Trophoblast cell (in vitro differentiated cells and primary cell): Measurements from ENCODE around the gene COPZ2.

ENCODE experiments used
- DNase-seq, 2 donors: peaks; one replicate each; pipeline ENCODE4 v3.0.0-alpha.2; 2016
- H2AFZ ChIP-seq: 2 replicates; pipeline ENCODE4 v1.6.1; 2013; ENCODE audit warnings: low read length, moderate library complexity, mild to moderate bottlenecking; ENCODE audit not compliant: insufficient read depth, poor library complexity
- H2AK5ac ChIP-seq: 2 replicates; pipeline ENCODE4 v1.6.1; 2013; ENCODE audit warnings: mild to moderate bottlenecking, low read length
- H2BK120ac ChIP-seq: 2 replicates; pipeline ENCODE4 v1.6.1; 2013; ENCODE audit warnings: low read length, mild to moderate bottlenecking, moderate library complexity; ENCODE audit not compliant: insufficient read depth, poor library complexity
- H2BK12ac ChIP-seq: 2 replicates; pipeline ENCODE4 v1.6.1; 2013; ENCODE audit warnings: mild to moderate bottlenecking, low read length, moderate library complexity
- H2BK5ac ChIP-seq: 2 replicates; pipeline ENCODE4 v1.6.1; 2013; ENCODE audit warnings: low read length, low read depth, moderate library complexity, mild to moderate bottlenecking; ENCODE audit not compliant: poor library complexity
- H3K14ac ChIP-seq: 2 replicates; pipeline ENCODE4 v1.6.1; 2013; ENCODE audit warnings: mild to moderate bottlenecking, low read length
- H3K18ac ChIP-seq: 2 replicates; pipeline ENCODE4 v1.6.1; 2013; ENCODE audit warnings: mild to moderate bottlenecking, low read length
- H3K23ac ChIP-seq: 2 replicates; pipeline ENCODE4 v1.6.1; 2013; ENCODE audit warnings: low read length
- H3K27ac ChIP-seq: 2 replicates; pipeline ENCODE4 v1.5.1; 2013; ENCODE audit warnings: low read depth, mild to moderate bottlenecking, inconsistent platforms, low read length, moderate library complexity
- H3K27me3 ChIP-seq: 2 replicates; pipeline ENCODE4 v1.6.1; 2013; ENCODE audit warnings: inconsistent platforms, mild to moderate bottlenecking, low read length, moderate library complexity; ENCODE audit not compliant: insufficient read depth
- H3K36me3 ChIP-seq, 2 experiments: 1 replicate in 1 of 2; 2 replicates in 1 of 2; pipeline ENCODE4 v1.6.1; 2013; ENCODE audit warnings: low read length in 2 of 2, mild to moderate bottlenecking in 2 of 2, moderate library complexity in 1 of 2; ENCODE audit not compliant: insufficient read depth in 2 of 2, control insufficient read depth in 1 of 2
- H3K4ac ChIP-seq: 2 replicates; pipeline ENCODE4 v1.6.1; 2013; ENCODE audit warnings: low read depth, mild to moderate bottlenecking, low read length, moderate library complexity
- H3K4me1 ChIP-seq, 2 experiments: 1 replicate in 1 of 2; 2 replicates in 1 of 2; pipeline ENCODE4 v1.6.1; 2013; ENCODE audit warnings: low read length in 2 of 2, mild to moderate bottlenecking in 2 of 2, moderate library complexity in 1 of 2; ENCODE audit not compliant: insufficient read depth in 2 of 2, control insufficient read depth in 1 of 2
- H3K4me2 ChIP-seq: 2 replicates; pipeline ENCODE4 v1.6.1; 2013; ENCODE audit warnings: inconsistent platforms, mild to moderate bottlenecking, low read length, moderate library complexity
- H3K4me3 ChIP-seq: 2 replicates; pipeline ENCODE4 v1.5.1; 2013; ENCODE audit warnings: mild to moderate bottlenecking, low read depth, low read length, inconsistent platforms
- H3K79me1 ChIP-seq: one replicate; pipeline ENCODE4 v1.6.1; 2013; ENCODE audit warnings: low read length
- H3K79me2 ChIP-seq: 2 replicates; pipeline ENCODE4 v1.6.1; 2013; ENCODE audit warnings: low read length, mild to moderate bottlenecking; ENCODE audit not compliant: control insufficient read depth, insufficient read depth, poor library complexity
- H3K9ac ChIP-seq: 2 replicates; pipeline ENCODE4 v1.6.1; 2013; ENCODE audit warnings: mild to moderate bottlenecking, low read length
- H3K9me3 ChIP-seq: 2 replicates; pipeline ENCODE4 v1.6.1; 2013; ENCODE audit warnings: low read depth, mild to moderate bottlenecking, control low read depth, inconsistent platforms, low read length; ENCODE audit not compliant: insufficient read depth
- H4K12ac ChIP-seq: 2 replicates; pipeline ENCODE4 v1.6.1; 2013; ENCODE audit warnings: low read depth, mild to moderate bottlenecking, low read length, moderate library complexity
- H4K8ac ChIP-seq: 2 replicates; pipeline ENCODE4 v1.6.1; 2013; ENCODE audit warnings: low read depth, mild to moderate bottlenecking, low read length, moderate library complexity
- H4K91ac ChIP-seq: one replicate; pipeline ENCODE4 v1.6.1; 2013; ENCODE audit warnings: low read depth, mild to moderate bottlenecking, low read length, moderate library complexity
- WGBS: extraction: QIAGEN DNeasy Blood & Tissue Kit; methylation state at CpG from one replicate; pipeline ENCODE4 v1.1.7; 2013; ENCODE audit warnings: missing lambda C conversion rate; ENCODE audit not compliant: insufficient read length, insufficient coverage; ENCODE audit errors: extremely low coverage; 5-methylcytosine and 5-hydroxymethylcytosine counted together

Gene COPZ2

DNA sequence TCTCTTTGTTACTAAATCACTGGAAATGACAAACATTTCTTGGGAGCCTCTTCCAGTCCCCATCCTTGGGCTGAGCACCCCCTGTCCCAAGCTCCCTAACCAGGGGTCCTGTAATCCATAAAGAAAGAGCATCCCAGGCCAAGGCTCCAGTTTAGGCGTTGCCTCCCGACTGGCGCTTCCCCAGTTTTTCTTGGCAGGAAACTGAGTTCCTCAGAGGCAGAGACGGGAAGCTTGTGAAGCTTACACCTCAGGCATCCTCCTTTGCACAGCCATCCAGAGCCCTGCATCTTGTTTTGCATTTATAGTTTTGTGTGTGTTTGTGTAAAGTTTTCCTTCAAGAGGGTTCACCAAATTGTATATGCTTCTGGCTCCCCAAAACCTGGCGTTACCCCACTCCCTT is 7.1 kb downstream of the COPZ2 start:
- Histone ChIP-seq H3K18ac (no peak overlapping the region), H2AFZ (no peak overlapping the region), H2AK5ac (no peak overlapping the region), H3K36me3 (no peaks in the 10 kb centered on the region), H2BK120ac (no peak overlapping the region), H2BK12ac (no peak overlapping the region), H3K4me1 (peaks cover 7 to 11% of the 10 kb centered on the region in 2 experiments), H2BK5ac (no peak overlapping the region), H3K9me3 (no peaks in the 10 kb centered on the region), H3K23ac (no peak overlapping the region), H3K79me1 (no peaks in the 10 kb centered on the region), H3K14ac (no peak overlapping the region), H4K91ac (no peak overlapping the region), H4K8ac (no peak overlapping the region), H3K4me2 (no peak overlapping the region), H4K12ac (no peak overlapping the region), H3K79me2 (no peaks in the 10 kb centered on the region), H3K4me3 (no peak overlapping the region), H3K9ac (no peak overlapping the region), H3K4ac (no peak overlapping the region), H3K27ac (no peak overlapping the region), H3K27me3 (no peaks in the 10 kb centered on the region)
- WGBS: no CpG with 5 or more reads among the region's 5 CpGs
- no peak for DNase-seq

DNA sequence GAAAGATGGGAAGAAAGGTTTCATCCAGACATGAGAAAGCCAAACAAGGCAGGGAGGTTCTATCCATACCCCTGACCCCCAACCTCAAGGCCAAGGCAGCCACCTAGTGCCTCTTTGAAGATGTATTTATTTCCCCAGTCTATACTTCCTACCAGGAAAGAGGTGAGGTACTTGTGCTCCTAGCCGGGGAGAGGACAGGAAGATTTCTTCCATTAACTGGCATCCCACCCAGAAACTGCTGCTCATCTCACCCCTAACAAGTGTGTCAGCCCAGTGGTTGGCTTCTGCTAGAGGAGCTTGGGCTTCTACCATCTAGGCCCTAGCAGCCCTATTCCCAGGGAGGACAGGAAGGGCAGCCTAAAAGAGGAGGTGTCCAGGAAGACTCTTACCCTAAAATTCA is 8.9 kb downstream of the COPZ2 start:
- no peak overlapping the region for H4K91ac ChIP-seq
- no peak overlapping the region for H2BK120ac ChIP-seq
- no peak overlapping the region for H4K8ac ChIP-seq
- H3K18ac ChIP-seq: no peak overlapping the region
- no peak overlapping the region for H2BK12ac ChIP-seq
- H3K4me1 ChIP-seq: peaks cover 18% of the 10 kb centered on the region in 2 experiments
- no peak overlapping the region for H3K4me2 ChIP-seq
- H3K23ac ChIP-seq: no peak overlapping the region
- H3K4me3 ChIP-seq: no peak overlapping the region
- H3K79me2 ChIP-seq: no peaks in the 10 kb centered on the region
- H2AFZ ChIP-seq: no peak overlapping the region
- no peak overlapping the region for H3K9ac ChIP-seq
- H3K27me3 ChIP-seq: peaks cover 8% of the 10 kb centered on the region
- no peaks in the 10 kb centered on the region for H3K79me1 ChIP-seq
- no CpG with 5 or more reads among the region's 1 CpG for WGBS
- no peak overlapping the region for H4K12ac ChIP-seq
- no peak overlapping the region for H2AK5ac ChIP-seq
- no peak overlapping the region for H3K14ac ChIP-seq
- H3K9me3 ChIP-seq: peaks cover under 1% of the 10 kb centered on the region
- H3K27ac ChIP-seq: no peak overlapping the region
- no peak for DNase-seq
- no peak overlapping the region for H2BK5ac ChIP-seq
- no peak overlapping the region for H3K4ac ChIP-seq
- H3K36me3 ChIP-seq: no peaks in the 10 kb centered on the region

GRCh38 chr17:48027322-48027981 is 10.1 kb downstream of the COPZ2 start:
- Histone ChIP-seq H3K4me3 (peak overlapping the region; percentile 45), H2AK5ac (no peak overlapping the region)

DNA sequence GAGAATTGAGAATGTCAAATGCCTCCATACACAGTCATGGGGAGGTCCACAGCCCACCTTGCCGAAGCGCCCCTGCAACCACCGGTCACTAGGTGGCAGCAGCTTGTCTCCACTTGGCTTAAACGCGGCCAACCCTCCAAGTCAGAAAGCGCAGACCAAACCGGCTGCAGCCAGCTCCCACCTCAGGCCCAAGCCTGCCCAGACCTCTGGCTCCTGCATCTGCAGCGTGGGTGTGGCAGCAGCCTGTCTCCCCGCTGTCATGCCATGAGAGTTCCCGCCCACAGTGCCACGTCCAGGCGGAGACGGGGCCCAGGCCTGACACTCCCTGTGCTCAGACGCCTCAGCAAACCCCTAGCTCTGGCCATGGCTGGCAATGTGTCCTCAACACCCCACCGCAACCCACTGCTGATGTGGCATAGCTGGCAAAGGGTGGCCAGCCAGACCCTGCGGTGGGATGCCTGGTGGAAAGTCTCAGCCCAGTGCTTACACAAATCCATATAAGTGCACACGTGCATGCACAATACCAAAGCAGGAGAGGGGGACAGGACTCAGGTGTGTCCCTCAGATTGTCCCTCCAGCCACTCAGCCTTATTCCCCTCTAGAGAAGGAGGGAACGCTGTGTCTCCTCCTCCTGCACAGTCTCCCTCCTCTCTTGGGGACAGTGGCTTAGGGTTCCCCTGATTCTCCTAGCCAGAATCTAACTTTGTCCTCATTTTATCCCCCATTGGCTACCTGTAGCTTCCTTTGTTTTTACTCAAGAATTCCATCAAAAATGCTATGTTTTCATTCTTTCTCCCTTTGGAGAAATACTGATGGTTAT is 10.9 kb downstream of the COPZ2 start:
- WGBS: no CpG with 5 or more reads among the region's 18 CpGs
- no peak overlapping the region for H2AK5ac ChIP-seq
- H3K79me1 ChIP-seq: no peaks in the 10 kb centered on the region
- no peak overlapping the region for H3K27ac ChIP-seq
- H3K79me2 ChIP-seq: no peaks in the 10 kb centered on the region
- H3K9ac ChIP-seq: no peak overlapping the region
- no peak overlapping the region for H3K4ac ChIP-seq
- peak overlapping the region; percentile 6 for H2AFZ ChIP-seq
- H3K14ac ChIP-seq: no peak overlapping the region
- no peak overlapping the region for H2BK12ac ChIP-seq
- no peak overlapping the region for H4K12ac ChIP-seq
- no peak overlapping the region for H2BK120ac ChIP-seq
- no peak overlapping the region for H3K18ac ChIP-seq
- peak; percentile 69 for DNase-seq
- peaks cover 22 to 23% of the 10 kb centered on the region in 2 experiments for H3K4me1 ChIP-seq
- H3K4me2 ChIP-seq: peak overlapping the region; percentile 6
- peak overlapping the region; percentile 76 for H4K8ac ChIP-seq
- H3K23ac ChIP-seq: no peak overlapping the region
- no peaks in the 10 kb centered on the region for H3K36me3 ChIP-seq
- peaks cover 4% of the 10 kb centered on the region for H3K9me3 ChIP-seq
- H4K91ac ChIP-seq: peak overlapping the region; percentile 10
- H3K4me3 ChIP-seq: no peak overlapping the region
- H2BK5ac ChIP-seq: no peak overlapping the region
- peaks cover 17% of the 10 kb centered on the region for H3K27me3 ChIP-seq

More at GRCh38 chr17:48027322-48027981, 10.1 kb downstream of the COPZ2 start:
- H3K27ac ChIP-seq: no peak overlapping the region
- WGBS: no CpG with 5 or more reads among the region's 12 CpGs
- no peak overlapping the region for H3K23ac ChIP-seq
- no peak overlapping the region for H4K91ac ChIP-seq
- H2BK12ac ChIP-seq: no peak overlapping the region
- no peak overlapping the region for H4K12ac ChIP-seq
- no peaks in the 10 kb centered on the region for H3K36me3 ChIP-seq
- H3K4me1 ChIP-seq: peaks cover 22 to 23% of the 10 kb centered on the region in 2 experiments
- H4K8ac ChIP-seq: no peak overlapping the region
- H3K9ac ChIP-seq: no peak overlapping the region
- H3K4me2 ChIP-seq: no peak overlapping the region
- no peak overlapping the region for H2AFZ ChIP-seq
- peaks cover 17% of the 10 kb centered on the region for H3K27me3 ChIP-seq
- no peak overlapping the region for H2BK120ac ChIP-seq
- H3K14ac ChIP-seq: no peak overlapping the region
- H3K79me1 ChIP-seq: no peaks in the 10 kb centered on the region
- no peaks in the 10 kb centered on the region for H3K79me2 ChIP-seq
- peaks cover 4% of the 10 kb centered on the region for H3K9me3 ChIP-seq
- no peak overlapping the region for H3K18ac ChIP-seq
- H2BK5ac ChIP-seq: no peak overlapping the region
- H3K4ac ChIP-seq: no peak overlapping the region
- peak in 1 of 2 donors; percentile 17 for DNase-seq
